K562 (cell line): ENCODE results near the gene SPHK2. TPM values are rescaled to one million over a fixed set of nuclear protein-coding genes. Genes with fewer than 3 reads are reported as not detected.

Experiments
- CHAMP1 ChIP-seq: fragments of 450-650 bp; IDR thresholded peaks from 2 replicates; pipeline ENCODE4 v1.6.1; 2016; ENCODE audit warnings: mild to moderate bottlenecking
- HCFC1 ChIP-seq: IDR thresholded peaks from 2 replicates; pipeline ENCODE4 v1.6.1; 2012; ENCODE audit warnings: low read depth, low read length, improper control_type of control experiment
- HMBOX1 ChIP-seq: sonication (generic); IDR thresholded peaks from 2 replicates; pipeline ENCODE4 v1.6.1; 2016
- MECOM ChIP-seq: fragments of 250-450 bp; sonication (Bioruptor Pico); IDR thresholded peaks from 2 replicates; pipeline ENCODE4 v1.8.0; 2022; ENCODE audit warnings: inconsistent platforms
- MED1 ChIP-seq: sonication (generic); formaldehyde crosslinking; IDR thresholded peaks from 2 replicates; pipeline ENCODE4 v1.8.1; 2023; ENCODE audit warnings: missing genetic modification reagents, borderline replicate concordance
- MYC ChIP-seq, 2 experiments: fragments of 250-450 bp in 1 of 2; sonication (Bioruptor Pico) in 1 of 2; IDR thresholded peaks; 2 replicates each; pipeline versions ENCODE4 v1.5.1 to v1.6.1; 2012 to 2021; ENCODE audit warnings: low read depth in 2 of 2, borderline replicate concordance in 1 of 2, improper control_type of control experiment in 1 of 2, low read length in 1 of 2, mild to moderate bottlenecking in 1 of 2, moderate library complexity in 1 of 2
- NR3C1 ChIP-seq: sonication (generic); formaldehyde crosslinking; IDR thresholded peaks from 2 replicates; pipeline ENCODE4 v1.8.1; 2022; ENCODE audit warnings: missing genetic modification reagents
- PURB ChIP-seq: sonication (generic); formaldehyde crosslinking; IDR thresholded peaks from 2 replicates; pipeline ENCODE4 v1.9.0; 2021; ENCODE audit warnings: low read depth, mild to moderate bottlenecking, missing genetic modification reagents
- RBM14 ChIP-seq: fragments of 200-400 bp; formaldehyde crosslinking; IDR thresholded peaks from 2 replicates; pipeline ENCODE4 v1.6.1; 2018; ENCODE audit warnings: low read depth, mild to moderate bottlenecking, low read length, moderate library complexity, borderline replicate concordance; ENCODE audit not compliant: insufficient read depth
- SMARCE1 ChIP-seq: fragments of 450-650 bp; IDR thresholded peaks from 2 replicates; pipeline ENCODE4 v1.7.1; 2016; ENCODE audit warnings: mild to moderate bottlenecking
- TEAD1 ChIP-seq, 2 experiments: fragments of 450-650 bp in 1 of 2; sonication (generic) in 1 of 2; formaldehyde crosslinking; IDR thresholded peaks; 2 replicates each; pipeline versions ENCODE4 v1.4.0 to v1.8.0; 2020 to 2022; ENCODE audit warnings: mild to moderate bottlenecking in 2 of 2, missing genetic modification reagents in 1 of 2
- TRIM25 ChIP-seq: fragments of 450-650 bp; IDR thresholded peaks from 2 replicates; pipeline ENCODE4 v1.7.0; 2016; ENCODE audit warnings: borderline replicate concordance
- ZBTB1 ChIP-seq: sonication (generic); formaldehyde crosslinking; IDR thresholded peaks from 2 replicates; pipeline ENCODE4 v1.8.1; 2023; ENCODE audit warnings: missing genetic modification reagents, low read depth, mild to moderate bottlenecking, borderline replicate concordance
- ZFP36 ChIP-seq: fragments of 150-350 bp; IDR thresholded peaks from 2 replicates; pipeline ENCODE4 v1.6.1; 2018; ENCODE audit warnings: low read length, low read depth; ENCODE audit not compliant: partially characterized antibody
- ZNF143 ChIP-seq: sonication (generic); formaldehyde crosslinking; IDR thresholded peaks from 2 replicates; pipeline ENCODE4 v1.9.0; 2022; ENCODE audit warnings: mild to moderate bottlenecking, missing genetic modification reagents
- ZNF324 ChIP-seq: fragments of 250-450 bp; sonication (Bioruptor Pico); IDR thresholded peaks from 2 replicates; pipeline ENCODE4 v1.4.0; 2020; ENCODE audit warnings: mild to moderate bottlenecking
- ZNF551 ChIP-seq: fragments of 250-450 bp; sonication (Bioruptor Pico); IDR thresholded peaks from 2 replicates; pipeline ENCODE4 v1.5.0; 2021; ENCODE audit warnings: mild to moderate bottlenecking, moderate library complexity
- polyA plus RNA-seq, 8 experiments: library from polyadenylated mRNA; depleted of rRNA in 4 of 8; stranded (reverse) in 5 of 8; unstranded in 3 of 8; fragments of >200 nt; fragmentation: Nextera tagmentation in 2 of 8; fragmentation: Illumina TruSeq in 1 of 8; extraction: Ambion mirVana in 2 of 8; extraction: Trizol in 1 of 8; gene quantifications; 2 replicates each; pipeline versions ENCODE4 v1.2.1 to v1.2.3, GENCODE V29; 2011 to 2014; ENCODE audit warnings: inconsistent platforms in 1 of 8, missing spikeins in 1 of 8
- total RNA-seq, 7 experiments: library from RNA; depleted of rRNA in 6 of 7; stranded (reverse); fragments of >200 nt in 6 of 7; fragmentation: Illumina TruSeq in 2 of 7; extraction: Trizol in 2 of 7; gene quantifications; 2 replicates each; pipeline versions ENCODE4 v1.2.1 to v1.2.3, GENCODE V29; 2011 to 2021; ENCODE audit warnings: low replicate concordance in 1 of 7

The SPHK2 gene
- total and polyA plus RNA-seq, 9 of the 15 experiments (the other 6 are each of a cell fraction or from before 2014, with no cell fraction given) = 0.10 to 15.2 (median 2.9) TPM

- TF ChIP-seq NR3C1 (CRISPR knock-in tag) (no peak), MECOM (CRISPR knock-in tag) (no peak), MED1 (CRISPR knock-in tag) (no peak), ZBTB1 (CRISPR knock-in tag) (no peak), TEAD1 (CRISPR knock-in tag; IDR thresholded peaks at IDR 0.05) (0 out of 4 replicates have a peak, but pooled peaks of 1 of the 2 experiments have one; percentile 54), RBM14 (no peak), ZNF551 (CRISPR knock-in tag) (no peak), MYC (IDR thresholded peaks at IDR 0.05; ENCODE audit: low read depth, low read length) (0 out of 2 replicates have a peak, but pooled peaks have one; percentile 14), MYC (CRISPR knock-in tag; IDR thresholded peaks at IDR 0.05; ENCODE audit: borderline replicate concordance, low read depth) (no peak), ZFP36 (no peak), SMARCE1 (no peak), TRIM25 (no peak), HCFC1 (peak; percentile 99), HMBOX1 (no peak), ZNF324 (CRISPR knock-in tag) (no peak), PURB (CRISPR knock-in tag) (no peak), CHAMP1 (no peak), ZNF143 (CRISPR knock-in tag) (peak; percentile 100)
These were observed 25.7 kb downstream of the SPHK2 start (continued) for GRCh38 chr19:48644839-48645619.
